GM04504 (cell line): ENCODE results near the gene SRPRB.

Experiments used
- DNase-seq: peaks from one replicate; pipeline ENCODE4 v3.0.0-alpha.2; 2012; ENCODE audit warnings: low read depth

The SRPRB gene

DNA sequence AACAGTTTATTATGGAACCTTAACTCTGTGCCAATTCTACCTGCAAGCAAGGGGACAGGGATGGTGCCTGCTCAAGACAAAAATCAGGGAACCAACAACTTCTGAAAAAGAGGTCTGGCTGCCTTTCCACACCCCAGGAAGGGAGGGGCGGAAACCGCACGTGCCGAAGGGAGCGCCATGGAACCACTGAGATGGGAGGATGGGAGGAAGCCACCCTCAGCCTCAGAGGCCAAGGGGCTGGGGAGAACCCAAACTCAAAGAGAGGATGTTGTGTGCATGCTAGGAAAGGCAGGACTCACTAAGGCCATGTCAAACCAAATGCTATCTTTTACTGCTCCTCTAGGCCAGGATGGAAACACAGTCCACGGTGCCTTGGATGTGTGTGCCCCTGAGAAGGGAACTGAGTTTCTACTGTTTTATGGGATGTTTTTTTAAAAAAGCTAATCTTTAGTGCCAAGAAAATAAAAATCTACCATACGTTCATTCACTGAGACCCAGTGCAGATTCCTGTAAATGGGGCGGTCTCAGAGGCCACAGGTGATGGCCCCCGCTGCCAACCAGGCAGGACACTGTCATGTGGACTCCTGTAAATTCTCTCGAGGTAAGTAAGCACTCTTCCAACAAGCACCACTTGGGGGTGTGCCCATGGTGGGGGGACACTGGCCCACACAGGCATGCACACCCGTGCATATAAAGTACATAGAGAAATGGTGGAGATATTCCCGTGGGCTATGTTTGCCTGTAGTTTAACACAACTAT, 20.5 kb downstream of the SRPRB start:
- DNase-seq = no peak

DNA sequence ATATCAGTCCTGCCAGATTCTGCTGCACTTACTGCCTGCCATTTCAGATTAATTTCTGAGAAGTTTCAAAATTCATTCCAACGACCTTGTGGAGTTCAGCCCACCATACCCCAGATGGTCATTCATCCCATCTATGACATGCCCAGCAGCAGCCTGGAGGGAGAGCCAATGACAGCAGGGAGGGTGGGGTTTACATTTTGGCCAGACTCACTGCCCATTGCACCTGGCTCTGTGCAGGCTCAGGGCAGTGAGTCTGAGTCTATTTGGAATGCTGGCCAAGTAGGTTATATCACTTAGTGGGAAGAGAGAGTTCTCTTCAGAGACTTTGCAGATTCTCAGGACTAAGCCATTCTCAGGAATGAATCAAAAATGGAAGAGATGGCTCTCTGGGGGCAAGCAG, 21.5 kb downstream of the SRPRB start:
- no peak for DNase-seq

DNA sequence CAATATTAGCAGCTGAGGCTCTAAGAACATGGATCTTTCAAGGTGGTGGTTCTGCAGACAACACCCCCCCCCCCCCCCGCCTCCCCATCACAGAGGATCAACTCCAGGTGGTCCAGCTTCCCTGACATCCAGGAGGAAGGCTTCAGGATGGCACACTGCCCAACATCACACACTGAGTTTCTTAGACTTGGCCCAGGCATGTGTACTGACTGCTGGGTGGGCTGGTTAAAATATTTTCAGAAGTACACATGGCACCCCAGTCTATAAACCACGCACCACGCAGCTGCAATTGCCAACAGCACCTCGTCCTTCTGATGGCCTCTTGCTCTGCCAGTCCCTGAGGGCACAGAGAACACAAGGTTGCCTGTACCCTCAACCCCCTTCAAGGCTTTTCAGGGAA, 22.1 kb downstream of the SRPRB start:
- DNase-seq = no peak

DNA sequence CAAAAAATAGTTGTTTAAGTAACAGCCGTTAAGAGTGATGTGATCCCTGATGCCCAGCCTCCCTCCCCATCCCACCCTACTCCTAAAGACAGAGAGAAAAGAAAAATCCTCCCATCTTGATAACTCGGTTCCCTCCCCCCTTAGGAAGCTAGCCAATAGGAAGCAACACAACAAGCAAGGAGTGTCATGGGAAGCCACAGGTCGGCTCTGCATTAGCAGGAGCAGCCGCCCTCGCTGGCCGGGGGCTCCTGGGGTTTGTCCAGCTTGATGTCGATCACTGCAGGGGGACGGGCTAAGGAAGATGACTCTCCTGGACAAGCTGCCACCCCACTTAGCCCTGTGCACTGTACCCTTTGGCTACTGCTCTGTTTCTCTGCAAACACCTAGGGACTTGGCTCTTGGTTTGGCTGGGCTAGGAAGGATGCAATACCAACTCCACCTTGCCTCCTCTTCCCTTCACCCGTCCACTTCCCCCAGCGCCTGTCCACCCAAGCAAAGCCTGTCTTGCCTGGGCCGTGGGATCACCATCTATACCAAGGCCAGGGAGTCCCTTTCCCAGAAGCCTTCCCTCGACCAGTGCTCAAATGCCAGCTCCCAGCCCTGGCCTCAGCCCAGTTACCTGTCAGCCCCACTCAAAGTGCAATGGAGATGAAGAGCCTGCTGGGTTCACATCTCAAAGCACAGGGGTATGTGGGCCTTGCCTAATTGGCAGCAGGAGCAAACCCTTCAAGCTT, 23.1 kb downstream of the SRPRB start:
- no peak for DNase-seq

DNA sequence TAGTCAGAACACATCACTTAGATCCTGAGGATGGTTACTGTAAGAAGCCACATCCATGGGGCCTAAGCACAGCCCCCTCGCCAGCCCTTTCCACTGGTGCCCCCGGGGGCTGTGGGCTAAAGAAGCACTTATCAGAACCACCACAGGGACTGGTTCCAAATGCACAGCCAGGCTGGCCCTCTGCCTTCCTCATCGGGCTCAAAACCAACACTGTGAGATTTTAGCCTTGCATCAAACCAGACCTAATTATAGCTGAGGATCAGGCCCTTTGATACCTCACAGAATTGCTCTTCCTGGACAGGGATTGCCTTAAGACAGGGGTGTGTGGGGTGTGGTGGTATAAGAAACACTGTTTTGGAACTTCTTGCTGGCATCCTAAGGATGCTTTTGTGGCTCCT, 23.7 kb downstream of the SRPRB start:
- no peak for DNase-seq

DNA sequence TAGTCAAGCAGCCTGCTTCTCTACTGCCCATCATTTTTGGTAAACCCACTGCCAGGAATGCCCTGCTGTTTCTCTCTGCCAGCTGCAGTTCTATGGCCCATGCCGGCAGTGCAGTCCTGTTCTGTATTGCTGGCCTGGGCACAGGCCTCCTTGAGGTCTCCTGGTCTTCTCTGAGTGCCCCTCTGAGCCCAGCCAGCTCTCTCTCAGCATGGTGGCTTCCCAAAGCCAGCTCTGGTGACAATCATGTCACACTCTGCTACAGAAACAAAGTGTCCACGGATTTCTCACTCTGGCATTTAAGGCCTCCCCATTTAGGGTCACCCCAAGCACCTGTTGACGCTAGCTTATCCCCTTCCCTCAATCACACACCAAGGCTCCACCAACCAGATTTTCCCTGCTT, 24.5 kb downstream of the SRPRB start:
- DNase-seq = no peak

DNA sequence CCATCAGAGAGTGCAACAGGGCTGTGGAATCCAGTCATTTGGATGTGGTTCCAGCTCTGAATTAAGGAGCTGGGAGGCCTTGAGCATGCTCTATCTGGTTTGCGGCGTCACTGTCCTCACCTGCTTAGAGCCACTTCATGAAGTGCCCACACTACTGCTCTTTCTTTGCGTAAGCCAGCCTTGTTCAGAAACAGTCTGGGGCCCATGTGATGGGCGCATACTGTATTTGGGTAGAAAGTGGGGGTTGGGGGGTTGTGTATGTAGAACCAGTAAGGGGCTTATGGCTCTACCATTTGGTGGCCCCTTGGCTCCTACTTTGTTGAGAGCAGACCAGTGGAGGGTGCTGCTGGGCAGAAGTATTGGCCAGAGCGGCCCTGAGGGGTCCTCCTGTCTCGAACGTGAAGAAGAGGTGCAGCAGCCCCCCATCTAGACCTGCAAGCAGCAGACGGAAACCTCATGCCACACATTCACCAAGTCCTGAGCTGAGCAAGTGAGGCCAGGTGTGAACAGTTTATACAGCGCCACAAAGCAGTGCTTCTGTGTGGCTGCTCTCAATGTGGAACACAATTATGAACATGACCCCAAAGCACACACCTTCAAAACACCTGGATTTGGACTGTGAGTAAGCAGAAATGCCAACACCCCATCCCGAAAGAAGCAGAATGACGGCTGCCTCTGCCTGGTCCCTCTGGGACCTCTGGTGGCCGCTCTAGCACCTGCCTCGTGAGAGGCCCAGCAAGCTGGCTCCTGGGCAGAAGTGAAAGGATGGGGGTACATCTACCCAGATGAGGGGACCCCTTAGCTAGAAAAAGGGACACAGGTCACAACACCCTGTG, 26.6 kb downstream of the SRPRB start:
- no peak for DNase-seq

DNA sequence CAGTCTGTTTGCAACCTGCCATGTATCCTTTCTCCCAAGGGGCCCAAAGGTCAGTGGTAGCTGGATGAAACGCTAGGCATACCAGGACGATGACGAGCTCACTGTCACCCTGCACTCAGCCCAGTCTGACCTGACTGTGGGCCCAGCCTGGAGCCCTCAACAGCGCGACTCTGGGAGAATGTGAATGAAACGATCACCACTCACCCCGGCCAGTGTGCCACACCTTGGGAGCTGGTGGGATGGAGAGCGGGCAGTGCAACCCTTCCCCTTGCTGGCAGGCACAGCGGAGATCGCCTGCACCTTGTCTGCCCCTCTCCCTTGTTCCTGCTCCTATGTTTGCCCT, 27.2 kb downstream of the SRPRB start:
- DNase-seq = no peak

DNA sequence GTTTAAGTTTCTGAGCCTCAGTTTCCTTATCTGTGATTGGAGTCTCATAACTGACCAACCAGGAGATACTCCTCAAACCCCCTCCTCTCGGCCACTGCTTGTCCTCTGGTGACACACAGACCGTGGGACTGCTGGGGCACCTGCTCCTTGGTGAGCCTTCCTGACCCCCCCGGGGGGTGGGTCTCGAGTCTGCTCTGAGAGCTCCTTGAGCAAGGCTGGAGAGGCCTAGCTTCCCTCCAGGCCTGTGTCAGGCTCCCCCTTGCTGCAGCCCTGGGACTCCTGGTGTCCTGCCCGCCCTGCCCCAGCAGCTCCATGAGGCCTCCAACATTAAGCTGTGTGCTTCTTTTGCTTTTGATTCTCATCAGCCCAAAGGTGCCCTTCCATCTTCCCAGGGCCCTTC, 27.7 kb downstream of the SRPRB start:
- DNase-seq = no peak

DNA sequence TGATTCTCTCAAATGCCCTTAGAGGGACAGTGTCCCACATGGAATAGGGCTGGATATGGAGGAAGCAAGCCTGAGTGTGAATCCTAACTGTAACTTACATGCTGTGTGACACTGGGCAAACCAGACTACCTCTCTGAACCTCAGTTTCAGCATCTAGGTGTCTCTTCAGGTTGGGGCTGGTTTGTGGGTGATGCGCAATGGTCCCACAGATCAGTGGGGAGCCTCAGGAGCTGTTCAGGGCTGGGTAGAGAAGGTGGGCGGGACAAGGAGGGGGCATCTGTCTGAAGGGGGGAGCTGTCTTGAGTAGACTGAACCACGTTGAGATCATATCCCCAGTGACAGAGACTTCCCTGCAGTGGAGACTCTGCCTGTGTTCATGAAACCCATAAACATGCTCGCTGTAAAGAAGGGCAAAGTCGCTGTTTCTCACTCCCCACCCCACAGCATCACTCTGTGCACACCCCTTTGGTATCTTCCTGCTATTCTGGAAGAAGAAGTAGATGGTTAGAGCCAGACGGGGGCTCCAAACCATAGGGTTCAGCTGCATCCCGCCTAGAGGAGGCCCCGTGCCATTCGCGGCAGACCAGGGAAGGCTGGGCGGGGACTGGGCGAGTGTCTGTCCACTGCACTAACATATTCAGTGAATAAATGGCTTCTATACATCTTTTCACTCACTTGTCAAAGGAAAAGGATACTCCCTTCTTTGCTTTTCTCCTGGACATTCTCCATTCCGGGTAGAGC, 28.4 kb downstream of the SRPRB start:
- DNase-seq = no peak

DNA sequence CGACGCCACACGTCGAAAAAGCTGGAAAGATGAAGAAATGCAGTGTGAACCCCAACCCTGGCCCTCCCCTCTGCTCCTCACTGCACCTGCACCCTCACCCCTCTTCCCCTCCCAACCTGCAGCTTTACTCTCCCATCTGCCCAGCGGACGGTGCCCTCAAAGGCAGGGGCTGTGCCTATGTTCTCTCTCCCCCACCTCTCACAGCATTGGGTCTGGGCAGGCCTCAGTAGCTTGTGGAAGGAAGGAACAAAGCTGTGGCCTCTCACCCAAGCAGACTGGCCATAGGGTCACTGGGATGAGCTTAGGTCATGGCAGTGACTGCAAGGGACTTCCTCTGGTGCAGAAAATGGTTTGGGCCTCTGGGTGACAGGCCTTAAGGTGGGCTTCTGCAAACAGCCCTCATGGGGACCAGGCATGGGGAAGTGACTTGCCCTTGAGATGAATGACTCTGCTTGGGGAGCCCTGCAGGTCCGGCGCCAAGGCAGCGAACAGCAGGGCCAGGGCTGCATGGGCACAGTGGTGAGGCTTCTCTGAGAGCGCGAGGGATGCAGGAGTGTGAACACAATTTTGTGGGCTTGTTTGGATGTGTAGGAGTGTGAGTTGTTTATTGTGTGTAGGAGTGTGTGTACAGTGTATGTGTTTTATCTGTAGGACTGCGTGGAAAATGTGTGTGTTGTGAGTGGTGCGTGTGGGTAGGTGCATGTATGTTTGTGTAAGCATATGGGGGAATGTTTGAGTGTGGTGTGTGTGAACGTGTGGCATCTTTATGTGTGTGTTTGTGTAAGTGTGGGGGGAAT, 29.2 kb downstream of the SRPRB start:
- DNase-seq = no peak

DNA sequence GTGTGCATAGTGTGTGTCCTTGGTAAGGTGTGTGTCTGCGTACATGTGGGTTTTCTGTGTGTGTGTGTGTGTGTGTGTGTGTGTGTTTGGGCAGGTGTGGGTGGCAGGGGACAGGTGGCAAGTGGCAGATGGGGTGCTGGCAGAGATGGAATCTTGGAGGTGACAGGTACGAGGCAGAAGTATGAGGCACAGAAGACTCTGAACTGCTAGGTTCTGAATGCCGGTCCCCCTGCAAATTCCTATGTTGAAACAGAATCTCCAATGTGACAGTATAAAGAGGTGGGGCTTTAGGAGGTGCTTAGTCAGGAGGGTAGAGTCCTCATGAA, 29.8 kb downstream of the SRPRB start:
- DNase-seq = no peak

DNA sequence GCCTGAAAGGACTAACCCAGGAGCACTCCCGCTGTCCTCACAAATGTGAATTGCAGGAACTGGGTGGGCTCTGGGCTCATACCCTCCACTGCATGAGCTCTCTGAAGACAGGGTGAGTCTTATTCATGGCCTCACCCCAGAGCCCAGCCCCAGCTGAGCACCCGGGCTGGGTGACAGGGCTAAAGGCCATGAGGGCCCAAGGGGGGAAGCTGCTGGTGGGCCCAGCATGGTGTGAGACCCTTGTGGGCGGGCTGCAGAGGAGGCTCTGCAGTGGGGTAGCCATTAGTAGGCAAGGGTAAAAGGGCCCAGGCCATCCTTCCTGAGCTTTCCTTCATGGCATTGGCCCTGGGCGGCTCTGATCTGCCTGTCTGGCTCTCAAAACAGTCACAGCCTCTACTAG, 30.3 kb downstream of the SRPRB start:
- DNase-seq = no peak

DNA sequence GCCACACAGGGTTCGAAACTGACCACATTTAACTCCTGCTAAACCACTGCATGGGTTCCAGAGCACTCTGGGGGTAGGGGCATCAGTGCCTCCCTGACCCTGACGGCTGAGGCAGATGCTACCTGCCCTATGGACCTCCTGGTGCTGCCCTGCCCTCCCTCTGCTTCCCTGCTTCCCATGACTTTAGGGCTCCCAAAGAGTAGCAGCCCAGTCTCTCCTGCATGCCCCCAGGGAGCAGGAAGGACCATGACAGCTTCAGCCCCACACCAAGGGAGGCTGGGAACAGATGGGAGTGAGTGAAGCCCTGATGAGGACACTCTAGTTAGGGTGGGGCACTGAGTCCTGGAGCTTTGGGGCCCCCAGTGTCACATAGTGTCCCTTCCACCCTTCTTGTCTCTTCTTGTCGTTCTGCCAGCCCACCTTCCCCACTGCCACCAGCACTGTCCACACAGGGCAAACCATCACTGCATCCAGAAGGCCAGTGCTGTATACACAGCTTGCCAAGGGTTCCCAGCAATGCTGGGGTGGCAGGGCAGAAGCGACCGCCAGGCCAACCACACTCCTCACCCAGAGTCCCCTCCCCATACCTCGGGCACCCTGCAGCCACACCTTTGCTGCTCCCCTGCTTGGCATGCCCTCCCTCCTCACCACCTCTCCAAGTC, 31.0 kb downstream of the SRPRB start:
- DNase-seq = no peak

DNA sequence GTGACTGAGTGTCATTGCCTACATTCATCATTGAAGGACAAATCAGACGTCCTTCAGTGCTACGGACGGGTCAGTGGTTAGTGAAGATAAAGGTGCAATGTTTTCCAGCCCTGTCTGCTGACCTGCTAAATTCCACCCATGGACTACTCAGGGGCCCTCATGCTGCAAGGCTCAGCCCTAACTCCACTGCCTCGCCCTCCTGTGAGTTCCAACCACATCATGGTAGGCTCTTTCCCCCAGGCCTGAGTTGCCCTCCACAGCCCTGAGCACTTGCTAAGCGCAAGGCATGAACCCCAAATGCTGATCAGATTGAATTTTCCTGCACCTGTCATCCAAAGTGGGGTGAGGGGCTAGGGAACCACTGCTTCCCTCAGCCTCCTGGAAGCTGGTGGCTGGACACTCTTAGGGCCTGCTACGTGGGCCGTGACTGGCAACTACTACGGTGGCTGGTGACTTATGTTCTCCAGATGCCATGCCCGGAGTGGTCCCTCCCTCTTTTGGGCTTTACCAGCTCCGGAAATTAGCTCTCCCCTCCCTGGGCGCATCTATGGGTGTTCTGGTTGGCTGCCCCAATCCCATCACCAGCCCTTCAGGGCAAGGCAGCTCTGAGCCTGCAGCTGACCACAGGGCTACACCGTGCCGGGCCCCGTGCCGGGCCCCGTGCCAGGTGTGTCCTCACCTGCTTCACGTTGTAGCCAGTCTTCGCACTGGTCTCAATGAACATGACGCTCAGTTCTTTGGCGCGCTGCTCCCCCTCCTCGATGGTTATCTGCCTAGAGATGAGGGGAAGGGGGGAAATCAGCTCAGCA, 32.1 kb downstream of the SRPRB start:
- no peak for DNase-seq

DNA sequence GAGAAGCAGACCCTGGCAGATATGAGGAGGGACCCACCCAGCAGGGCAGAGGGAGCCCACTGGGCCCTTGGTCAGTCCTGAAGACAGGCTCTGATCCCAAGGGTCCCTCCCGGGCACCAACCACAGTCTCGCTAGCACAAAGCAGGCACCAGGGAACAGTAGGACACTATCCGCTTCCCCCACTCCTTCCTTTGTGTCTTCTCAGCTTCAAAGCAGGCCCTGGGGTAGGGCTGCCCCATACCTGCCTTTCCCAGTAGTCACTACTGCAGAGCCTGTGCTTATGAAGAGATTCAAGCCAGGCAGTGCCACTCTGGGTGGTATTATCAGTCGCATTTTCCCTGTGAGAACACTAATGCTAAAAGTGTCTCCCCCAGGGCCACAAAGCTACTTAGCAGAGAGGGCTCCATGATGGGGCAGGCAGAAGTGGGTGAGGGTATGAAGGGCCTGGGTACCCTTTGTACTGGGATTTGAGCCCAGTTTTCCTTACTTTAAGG, 32.7 kb downstream of the SRPRB start:
- DNase-seq = no peak

DNA sequence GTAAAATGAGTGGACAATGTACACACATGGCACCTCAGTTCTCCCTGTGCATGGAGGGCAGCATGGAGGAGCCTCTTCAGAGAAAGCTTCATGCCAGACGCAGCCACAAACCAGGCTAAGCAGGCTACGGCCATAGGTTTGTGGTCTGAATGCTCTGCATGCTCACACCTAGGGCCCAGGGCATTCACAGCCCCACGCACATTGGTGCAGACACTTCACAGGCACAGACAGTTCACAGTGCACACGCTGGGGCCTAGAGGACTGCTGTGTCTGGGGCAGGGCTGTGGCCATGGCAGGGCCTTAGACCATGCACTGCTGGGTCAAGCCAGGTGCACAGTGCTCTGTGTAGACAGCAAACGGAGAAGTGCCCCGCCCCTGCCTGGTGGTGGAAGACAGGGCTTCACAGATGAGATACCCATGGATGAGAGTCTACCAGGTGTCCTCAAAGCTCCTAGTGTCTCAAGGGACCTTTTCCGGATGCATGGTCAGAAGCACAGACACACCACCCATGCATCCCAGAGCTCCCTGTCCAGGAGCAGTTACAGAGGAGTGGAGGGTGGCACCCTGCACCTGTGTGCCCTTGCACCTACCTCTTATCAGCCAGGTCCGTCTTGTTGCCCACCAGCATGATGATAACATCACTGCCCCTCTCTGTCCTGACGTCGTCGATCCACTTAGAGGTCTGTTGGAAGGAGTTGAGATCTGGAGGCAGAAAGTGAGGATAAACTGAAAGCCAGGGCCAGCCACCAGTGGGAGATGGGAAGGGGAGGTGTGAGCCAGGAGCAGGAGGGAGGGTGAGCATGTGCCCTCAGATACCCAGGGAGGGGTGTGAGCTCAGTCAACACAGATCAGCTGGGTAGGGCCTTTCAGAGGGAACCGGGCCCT, 33.5 kb downstream of the SRPRB start:
- no peak for DNase-seq

DNA sequence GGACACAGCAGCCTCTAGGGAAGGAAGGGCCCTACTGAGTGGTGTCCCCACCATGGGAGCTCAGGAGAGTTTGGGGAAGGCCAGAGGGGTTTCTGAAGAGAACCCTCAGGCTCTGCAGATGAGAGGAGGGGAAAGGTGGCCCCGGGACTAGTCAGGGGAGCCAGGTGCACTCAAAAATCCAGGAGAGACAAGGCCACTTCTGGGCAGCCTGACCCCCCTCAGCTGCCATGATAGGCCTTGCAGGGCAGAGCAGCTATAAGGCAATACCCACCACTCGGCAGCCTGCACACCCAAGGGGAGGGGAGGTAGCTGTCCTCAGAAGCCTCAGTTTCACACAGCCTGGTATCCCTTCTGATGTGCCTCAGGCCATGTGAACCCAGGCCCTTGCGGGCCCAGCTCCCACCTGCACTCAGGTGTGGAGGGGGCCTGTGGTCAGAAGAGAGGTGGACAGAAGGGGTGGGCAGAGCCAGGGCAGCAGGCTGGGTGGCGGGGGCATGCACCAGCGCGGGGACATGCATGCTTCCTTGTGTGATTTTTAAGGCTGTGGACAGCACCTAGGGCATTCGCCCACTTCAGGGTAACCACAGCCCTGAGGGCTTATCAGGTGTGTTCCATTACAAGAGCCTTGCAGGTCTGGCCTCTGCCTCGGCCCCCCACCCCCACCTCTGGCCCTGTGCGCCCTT, 34.6 kb downstream of the SRPRB start:
- no peak for DNase-seq
